GM13977 (cell line): ENCODE data around the gene PLCXD3.

Source experiments
- DNase-seq: peaks from one replicate; pipeline ENCODE4 v3.0.0; 2012; ENCODE audit warnings: low spot score
- CTCF ChIP-seq: IDR thresholded peaks from 2 replicates; pipeline ENCODE4 v1.5.1; 2012; ENCODE audit warnings: mild to moderate bottlenecking, control low read depth; ENCODE audit not compliant: insufficient read depth; ENCODE audit errors: extremely low read depth, missing control alignments
- in situ Hi-C: fragments of 300-500 bp; cut with MboI; formaldehyde crosslinking; loops from one replicate; pipeline ENCODE4 v1.12.0; 2022; ENCODE audit warnings: low sequenced_read_pairs, low pct_unique_long_range_greater_than_20kb, mixed read lengths, inconsistent platforms; ENCODE audit not compliant: unreplicated experiment

Gene PLCXD3

DNA sequence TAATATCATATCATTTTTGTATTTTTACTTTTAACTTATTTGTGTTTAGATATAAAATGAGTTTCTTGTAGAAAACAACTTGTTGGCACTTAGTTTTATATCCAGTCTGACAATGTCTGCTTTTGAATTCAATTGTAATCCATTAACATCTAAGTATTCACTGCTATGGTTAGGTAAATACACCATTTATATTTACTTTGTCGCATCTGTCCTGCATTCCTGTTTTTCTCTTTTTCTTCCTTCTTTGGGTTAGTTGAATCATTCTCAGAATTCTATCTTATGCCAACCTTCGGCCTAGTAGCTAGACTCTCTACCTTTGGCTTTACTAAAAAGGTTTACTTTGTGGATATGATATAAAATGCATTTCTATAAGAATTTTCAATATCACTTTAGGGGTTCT, 107.6 kb downstream of the PLCXD3 start:
- no peak for DNase-seq
- in situ Hi-C loops = no loop called here
- TF ChIP-seq CTCF = no peak

- in situ Hi-C loops = no loop called here
- no peak for DNase-seq
- TF ChIP-seq CTCF = no peak
Measured at GRCh38 chr5:41399839-41400238, 110.6 kb downstream of the PLCXD3 start.

GRCh38 chr5:41392016-41392415, 118.4 kb downstream of the PLCXD3 start:
- no peak for TF ChIP-seq CTCF
- in situ Hi-C loops = no loop called here
- no peak for DNase-seq

- in situ Hi-C loops = no loop called here
- no peak for TF ChIP-seq CTCF
- DNase-seq = no peak
Measured at GRCh38 chr5:41374631-41375030, 135.8 kb downstream of the PLCXD3 start.

GRCh38 chr5:41373230-41373629, 137.2 kb downstream of the PLCXD3 start:
- TF ChIP-seq CTCF = no peak
- in situ Hi-C loops = no loop called here
- no peak for DNase-seq

GRCh38 chr5:41371738-41372137, 138.7 kb downstream of the PLCXD3 start:
- no peak for TF ChIP-seq CTCF
- in situ Hi-C loops = no loop called here
- no peak for DNase-seq

DNA sequence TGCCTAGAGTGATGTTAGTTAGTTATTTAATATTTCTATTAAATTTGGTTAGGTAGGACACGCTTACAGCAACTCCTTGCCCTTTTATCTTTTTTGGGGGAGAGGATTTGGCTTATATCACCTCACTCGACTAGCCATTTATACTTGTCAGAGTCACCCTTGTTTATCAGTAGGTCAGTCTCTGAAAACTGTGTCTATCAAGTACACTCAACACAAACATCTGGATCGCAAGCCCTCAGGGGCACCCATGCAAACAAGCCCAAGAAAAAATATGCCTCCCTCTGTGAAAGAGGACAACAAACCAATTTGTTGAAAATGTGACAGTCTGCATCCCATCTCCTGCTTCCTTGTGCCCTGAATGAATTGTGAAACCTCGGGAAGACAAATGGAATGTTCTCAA, 139.9 kb downstream of the PLCXD3 start:
- in situ Hi-C loops = no loop called here
- TF ChIP-seq CTCF = no peak
- DNase-seq = no peak
